ENCODE measurements around the gene RPP30.

GRCh38 chr10:90822508-90822907 lies 49.3 kb upstream of the RPP30 start:
- TF ChIP-seq CTCF (IDR thresholded peaks at IDR 0.05) (no peak), POLR2A (IDR thresholded peaks at IDR 0.05; ENCODE audit: low read depth) (no peak), POLR2AphosphoS5 (IDR thresholded peaks at IDR 0.05) (no peak), EP300 (IDR thresholded peaks at IDR 0.05) (no peak)

Data from esophagus muscularis mucosa (tissue), 4 donors.